Activated CD4-positive, CD25-positive, alpha-beta regulatory T cell treated with anti-CD3 and anti-CD28 coated beads, Interleukin-2, amount 50 U/mL, for 16 hours (primary cell): ENCODE results near the gene PCDHGA10.
"Not testable (repeated sequence)": the region's sequence is repeated elsewhere in the genome, so short reads cannot be mapped to it uniquely, and the experiment has no call there.

Experiments
- DNase-seq: peaks from one replicate; pipeline ENCODE4 v3.0.0-alpha.2; 2020; ENCODE audit warnings: low read depth, low spot score

Gene PCDHGA10

GRCh38 chr5:141420855-141421488, 8.2 kb downstream of the PCDHGA10 start, which contains the start of gene PCDHGA11:
Gene PCDHGA11 (plus strand): TSS chr5:141421051. CDS start chr5:141421228, 177 bp downstream.
- no peak for DNase-seq

GRCh38 chr5:141421489-141421855, 8.7 kb downstream of the PCDHGA10 start:
- no peak for DNase-seq

- DNase-seq = no peak
Measured at GRCh38 chr5:141422742-141423291, 10.0 kb downstream of the PCDHGA10 start.

DNA sequence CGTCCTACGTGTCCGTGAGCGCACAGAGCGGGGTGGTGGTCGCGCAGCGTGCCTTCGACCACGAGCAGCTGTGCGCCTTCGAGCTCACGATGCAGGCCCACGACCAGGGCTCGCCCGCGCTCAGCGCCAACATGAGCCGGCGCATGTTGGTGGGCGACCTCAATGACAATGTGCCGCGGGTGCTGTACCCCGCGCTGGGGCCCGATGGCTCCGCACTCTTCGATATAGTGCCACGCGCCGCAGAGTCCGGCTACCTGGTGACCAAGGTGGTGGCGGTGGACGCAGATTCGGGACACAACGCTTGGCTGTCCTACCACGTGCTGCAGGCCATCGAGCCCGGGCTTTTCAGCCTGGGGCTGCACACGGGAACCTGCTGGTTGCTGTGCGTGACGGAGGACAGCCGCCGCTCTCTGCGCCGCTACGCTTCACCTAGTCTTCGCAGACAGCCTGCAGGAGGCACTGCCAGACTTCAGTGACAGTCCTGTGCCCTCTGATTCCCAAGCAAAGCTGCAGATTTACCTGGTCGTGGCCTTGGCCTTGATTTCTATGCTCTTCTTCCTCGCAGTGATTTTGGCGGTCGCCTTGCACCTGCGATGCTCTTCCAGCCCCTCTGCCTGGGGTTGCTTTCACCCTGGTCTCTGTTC, 15.1 kb downstream of the PCDHGA10 start:
- DNase-seq = no peak

GRCh38 chr5:141430332-141431113, 17.7 kb downstream of the PCDHGA10 start, which contains the start of gene PCDHGA12:
Gene PCDHGA12 (plus strand): TSS chr5:141430507. CDS start chr5:141430760, 253 bp downstream.
- no peak for DNase-seq

- DNase-seq = no peak
Measured at GRCh38 chr5:141431286-141431685, 18.5 kb downstream of the PCDHGA10 start.

DNA sequence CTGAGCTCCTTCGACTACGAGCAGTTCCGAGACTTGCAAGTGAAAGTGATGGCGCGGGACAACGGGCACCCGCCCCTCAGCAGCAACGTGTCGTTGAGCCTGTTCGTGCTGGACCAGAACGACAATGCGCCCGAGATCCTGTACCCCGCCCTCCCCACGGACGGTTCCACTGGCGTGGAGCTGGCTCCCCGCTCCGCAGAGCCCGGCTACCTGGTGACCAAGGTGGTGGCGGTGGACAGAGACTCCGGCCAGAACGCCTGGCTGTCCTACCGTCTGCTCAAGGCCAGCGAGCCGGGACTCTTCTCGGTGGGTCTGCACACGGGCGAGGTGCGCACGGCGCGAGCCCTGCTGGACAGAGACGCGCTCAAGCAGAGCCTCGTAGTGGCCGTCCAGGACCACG, 19.5 kb downstream of the PCDHGA10 start:
- not testable (repeated sequence) for DNase-seq

GRCh38 chr5:141432726-141433125, 19.9 kb downstream of the PCDHGA10 start:
- DNase-seq = not testable (repeated sequence)

- no peak for DNase-seq
Measured at GRCh38 chr5:141434006-141434405, 21.2 kb downstream of the PCDHGA10 start.

GRCh38 chr5:141437221-141437620, 24.4 kb downstream of the PCDHGA10 start:
- DNase-seq = no peak

DNA sequence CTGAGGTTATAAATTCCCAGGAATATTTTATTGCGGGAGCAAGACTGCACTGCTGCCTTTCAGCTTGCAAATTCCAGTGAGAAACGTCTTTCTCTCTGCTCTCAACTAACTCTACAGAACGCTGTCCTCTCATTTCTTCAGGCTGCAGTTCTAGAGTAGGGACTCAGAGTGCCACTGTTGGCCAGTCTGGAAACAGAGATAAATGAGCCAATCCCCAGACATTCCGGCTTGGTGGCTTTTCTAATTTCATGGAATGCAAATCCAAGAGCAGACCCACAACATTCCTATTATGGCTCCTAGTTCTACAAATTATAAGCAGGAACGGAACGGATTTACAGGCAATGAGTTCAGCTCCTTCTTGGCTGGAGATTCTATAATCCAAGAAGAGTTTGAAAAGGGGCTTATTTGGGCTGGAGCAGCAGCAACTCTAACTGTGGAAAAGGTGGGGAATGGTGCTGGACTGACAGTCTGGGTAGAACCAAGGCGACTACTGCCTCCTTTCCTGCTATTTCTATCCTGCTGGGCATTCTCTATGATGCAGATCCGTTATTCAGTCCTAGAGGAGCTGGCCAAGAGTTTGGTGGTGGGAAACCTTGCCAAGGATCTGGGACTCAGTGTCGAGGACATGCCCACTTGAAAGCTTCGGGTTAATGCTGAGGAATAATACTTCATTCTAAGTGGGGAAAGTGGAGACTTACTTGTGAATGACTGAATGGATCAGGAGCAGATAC, 26.8 kb downstream of the PCDHGA10 start:
- no peak for DNase-seq

DNA sequence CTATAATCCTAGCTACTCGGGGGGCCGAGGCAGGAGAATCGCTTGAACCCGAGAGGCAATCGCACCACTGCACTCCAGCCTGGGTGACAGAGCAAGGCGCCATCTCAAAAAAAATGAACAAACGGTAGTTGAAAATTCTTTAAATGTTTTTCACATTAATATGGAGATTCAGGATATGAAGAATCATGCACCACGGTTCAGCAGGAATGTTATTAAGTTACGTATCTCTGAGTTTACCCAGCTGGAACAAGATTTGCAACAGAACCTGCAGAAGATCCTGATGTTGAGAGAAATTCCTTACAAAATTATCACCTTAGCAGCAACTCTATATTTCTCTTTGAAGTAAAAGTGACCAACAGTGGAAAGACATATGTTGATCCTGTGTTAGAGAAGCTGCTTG, 27.6 kb downstream of the PCDHGA10 start:
- DNase-seq = no peak

- no peak for DNase-seq
Measured at GRCh38 chr5:141441571-141442170, 28.9 kb downstream of the PCDHGA10 start.

DNA sequence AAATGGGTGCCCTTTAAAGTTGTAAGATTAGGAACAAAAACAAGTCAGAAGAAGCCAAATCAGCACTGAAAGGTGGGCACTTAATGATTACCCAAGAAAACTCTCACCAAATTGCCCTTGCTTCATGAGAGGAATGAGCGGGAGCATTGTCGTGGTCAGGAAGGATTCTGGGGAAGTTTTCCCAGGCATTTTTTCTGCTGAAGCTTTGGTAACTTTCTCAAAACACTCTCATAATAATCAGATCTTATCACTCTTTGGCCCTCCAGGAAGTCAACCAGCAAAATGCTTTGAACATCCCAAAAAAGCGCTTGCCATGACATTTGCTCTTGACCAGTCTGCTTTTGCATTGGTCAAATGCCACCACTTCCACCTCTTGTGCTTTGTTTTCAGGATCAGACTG, 52.6 kb downstream of the PCDHGA10 start:
- DNase-seq = no peak
